ENCODE data around the gene SYCP2.

- TF ChIP-seq CTCF (conservative IDR thresholded peaks at IDR 0.05; ENCODE audit: low read depth, low read length) (no peak), EZH2 (IDR thresholded peaks at IDR 0.05; ENCODE audit: borderline replicate concordance, low read depth, low read length, poor library complexity, severe bottlenecking) (no peak)
Observed at GRCh38 chr20:59830665-59831023, 102.8 kb downstream of the SYCP2 start.

Measured in A673 (cell line).